A673 (cell line): ENCODE measurements around the gene IFITM1.

Experiments
- EZH2 ChIP-seq: fragments of 200-600 bp; sonication (generic); IDR thresholded peaks from 2 replicates; pipeline ENCODE4 v1.6.1; 2017; ENCODE audit warnings: borderline replicate concordance, low read depth, mild to moderate bottlenecking, mixed read lengths, antibody characterized with exemption, low read length; ENCODE audit not compliant: poor library complexity, severe bottlenecking
- TF ChIP-seq, protein P1 (sequence below): fragments of 300-800, 200-600 bp; sonication (generic); conservative IDR thresholded peaks from 2 replicates; pipeline ENCODE4 v1.5.1; 2017; ENCODE audit warnings: low read depth, mild to moderate bottlenecking, antibody characterized with exemption, low read length, moderate library complexity, mixed read lengths

DNA sequence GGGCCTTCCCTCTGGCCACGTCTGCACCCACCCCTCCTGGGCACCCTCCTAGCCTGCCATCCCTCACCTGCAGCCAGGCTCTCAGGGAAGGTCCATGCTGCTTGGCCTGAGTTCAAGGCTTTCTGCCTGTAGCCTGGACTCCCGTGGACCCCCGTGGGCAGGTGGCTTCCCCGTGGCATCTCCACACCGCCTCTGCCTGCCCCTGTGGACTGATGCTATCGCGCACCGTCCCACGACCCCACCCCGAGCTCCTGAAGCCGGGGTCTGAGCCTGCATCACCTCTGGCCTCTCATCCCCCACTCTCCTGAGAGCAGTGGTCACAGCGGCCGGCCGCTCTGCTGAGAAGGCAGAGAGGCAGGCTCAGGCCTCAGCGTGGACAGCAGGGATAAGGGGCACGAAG is 19.1 kb upstream of the IFITM1 start:
- TF ChIP-seq, protein P1, sequence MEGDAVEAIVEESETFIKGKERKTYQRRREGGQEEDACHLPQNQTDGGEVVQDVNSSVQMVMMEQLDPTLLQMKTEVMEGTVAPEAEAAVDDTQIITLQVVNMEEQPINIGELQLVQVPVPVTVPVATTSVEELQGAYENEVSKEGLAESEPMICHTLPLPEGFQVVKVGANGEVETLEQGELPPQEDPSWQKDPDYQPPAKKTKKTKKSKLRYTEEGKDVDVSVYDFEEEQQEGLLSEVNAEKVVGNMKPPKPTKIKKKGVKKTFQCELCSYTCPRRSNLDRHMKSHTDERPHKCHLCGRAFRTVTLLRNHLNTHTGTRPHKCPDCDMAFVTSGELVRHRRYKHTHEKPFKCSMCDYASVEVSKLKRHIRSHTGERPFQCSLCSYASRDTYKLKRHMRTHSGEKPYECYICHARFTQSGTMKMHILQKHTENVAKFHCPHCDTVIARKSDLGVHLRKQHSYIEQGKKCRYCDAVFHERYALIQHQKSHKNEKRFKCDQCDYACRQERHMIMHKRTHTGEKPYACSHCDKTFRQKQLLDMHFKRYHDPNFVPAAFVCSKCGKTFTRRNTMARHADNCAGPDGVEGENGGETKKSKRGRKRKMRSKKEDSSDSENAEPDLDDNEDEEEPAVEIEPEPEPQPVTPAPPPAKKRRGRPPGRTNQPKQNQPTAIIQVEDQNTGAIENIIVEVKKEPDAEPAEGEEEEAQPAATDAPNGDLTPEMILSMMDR: no peak
- no peak for TF ChIP-seq EZH2
